Kidney (tissue), 14 donors: Measurements from ENCODE around the gene MTX1. TPM values are rescaled to one million over a fixed set of nuclear protein-coding genes. Genes with fewer than 3 reads are reported as not detected.

ENCODE experiments used
- DNase-seq, 5 donors: peaks; one replicate each; pipeline ENCODE4 v3.0.0-alpha.2; 2013 to 2020
- FAIRE-seq: peaks from 2 replicates; lab custom pipeline; 2012; peaks lifted over from hg19 to GRCh38; lab: Jason Lieb, UNC
- H3K27ac ChIP-seq, 2 donors: one replicate each; pipeline ENCODE4 v1.7.0; 2013; ENCODE audit warnings: low read depth in 2 of 2, low read length in 2 of 2, inconsistent platforms in 1 of 2
- H3K27me3 ChIP-seq: one replicate; pipeline ENCODE4 v1.7.1; 2013; ENCODE audit warnings: low read length, inconsistent platforms; ENCODE audit not compliant: control insufficient read depth, insufficient read depth
- H3K36me3 ChIP-seq, 3 donors: one replicate each; pipeline versions ENCODE4 v1.7.0 to v1.7.1; 2013; ENCODE audit warnings: low read length in 3 of 3, control low read depth in 1 of 3, inconsistent platforms in 1 of 3; ENCODE audit not compliant: insufficient read depth in 3 of 3, control insufficient read depth in 2 of 3
- H3K4me1 ChIP-seq, 3 donors: one replicate each; pipeline versions ENCODE4 v1.7.0 to v1.7.1; 2013; ENCODE audit warnings: low read length in 3 of 3, inconsistent platforms in 1 of 3, low read depth in 1 of 3; ENCODE audit not compliant: control insufficient read depth in 2 of 3, insufficient read depth in 2 of 3
- H3K4me3 ChIP-seq, 3 donors: one replicate each; pipeline versions ENCODE4 v1.7.0 to v1.8.1; 2013; ENCODE audit warnings: low read length in 3 of 3, control low read depth in 1 of 3, inconsistent platforms in 1 of 3
- H3K9ac ChIP-seq, 3 donors: one replicate each; pipeline versions ENCODE4 v1.7.0 to v1.7.1; 2013; ENCODE audit warnings: low read length in 3 of 3, control low read depth in 1 of 3, inconsistent platforms in 1 of 3
- H3K9me3 ChIP-seq, 3 donors: one replicate each; pipeline versions ENCODE4 v1.7.0 to v1.7.1; 2013; ENCODE audit warnings: low read length in 3 of 3, control low read depth in 1 of 3, inconsistent platforms in 1 of 3; ENCODE audit not compliant: control insufficient read depth in 2 of 3, insufficient read depth in 1 of 3
- CTCF ChIP-seq: IDR thresholded peaks from 3 replicates; pipeline ENCODE4 v1.5.1; 2012; ENCODE audit warnings: mild to moderate bottlenecking, moderate library complexity, borderline replicate concordance; ENCODE audit not compliant: insufficient read depth; ENCODE audit errors: extremely low read depth
- intact Hi-C: fragments of 100-400 bp; cut with DNase I; formaldehyde crosslinking; loops from one replicate; pipeline ENCODE4 v1.11.1; 2022
- polyA plus RNA-seq: library from polyadenylated mRNA; stranded (reverse); fragments of 350-450 nt; fragmentation: Illumina TruSeq; extraction: RNeasy Lipid Tissue Mini Kit (QIAGEN cat#74804); gene quantifications from one replicate; pipeline ENCODE4 v1.2.3, GENCODE V29; 2014; ENCODE audit warnings: low read depth, low replicate concordance; ENCODE audit not compliant: insufficient read depth
- total RNA-seq: library from RNA; stranded (reverse); fragmentation: NEBNext Ultra II Directional; extraction: Animal tissue kit (Norgen Biotek cat#: 25700); gene quantifications from one replicate; pipeline ENCODE4 v1.2.1, GENCODE V29; 2021
- donor health status: control.
- donor health status: control.
- donor health status: control.
- donor health status: control.
- donor health status: control.
- donor health status: DM: yes; HTN: yes; CAD: no.
- donor health status: Normal renal cell carcinoma (clear cell type).

Gene MTX1
- total and polyA plus RNA-seq, 2 donors from 2014 or later: 38.8 to 86.9 TPM

GRCh38 chr1:155260276-155260675 is 51.8 kb downstream of the MTX1 start:
- Histone ChIP-seq H3K9me3 (no peaks in the 10 kb centered on the region), H3K4me3 (peak overlapping the region in 1 of 3 donors; percentile 99), H3K27me3 (no peaks in the 10 kb centered on the region), H3K4me1 (peaks cover 0 to 20% (median 14%) of the 10 kb centered on the region in 3 donors), H3K9ac (no peak overlapping the region), H3K27ac (no peak overlapping the region), H3K36me3 (peaks cover 0 to 22% (median 13%) of the 10 kb centered on the region in 3 donors)
- FAIRE-seq: no peak
- peak in 1 of 5 donors; percentile 42 for DNase-seq
- intact Hi-C loops: no loop called here
- TF ChIP-seq CTCF: no peak

DNA sequence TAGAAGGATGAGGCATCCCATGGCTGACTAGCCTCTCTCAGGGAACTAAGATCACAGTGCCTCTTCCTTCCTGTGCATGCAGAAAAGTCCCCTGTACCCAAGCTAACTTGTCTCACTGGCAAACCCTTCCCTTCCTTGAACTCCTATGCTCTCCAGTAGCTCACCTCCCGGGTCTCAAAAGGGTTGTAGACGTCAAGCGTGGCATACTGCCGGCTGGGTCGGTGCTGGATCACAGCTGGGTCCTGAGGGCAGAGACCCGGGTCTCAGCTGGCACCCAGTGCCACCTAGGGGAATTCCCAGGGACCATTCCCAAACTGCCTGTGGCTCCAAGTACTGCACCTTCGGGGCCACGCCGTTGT is 53.0 kb downstream of the MTX1 start:
- Histone ChIP-seq H3K9me3 (no peaks in the 10 kb centered on the region), H3K36me3 (peaks cover 2 to 32% (median 22%) of the 10 kb centered on the region in 3 donors), H3K27me3 (no peaks in the 10 kb centered on the region), H3K4me1 (peaks cover 0 to 15% (median 10%) of the 10 kb centered on the region in 3 donors), H3K9ac (peak overlapping the region; percentile 62 to 96 (median 86)), H3K4me3 (peak overlapping the region; percentile 84 to 99 (median 92)), H3K27ac (peak overlapping the region; percentile 44 to 66)
- DNase-seq (no peak), FAIRE-seq (no peak)
- intact Hi-C loops: no loop called here
- no peak for TF ChIP-seq CTCF

DNA sequence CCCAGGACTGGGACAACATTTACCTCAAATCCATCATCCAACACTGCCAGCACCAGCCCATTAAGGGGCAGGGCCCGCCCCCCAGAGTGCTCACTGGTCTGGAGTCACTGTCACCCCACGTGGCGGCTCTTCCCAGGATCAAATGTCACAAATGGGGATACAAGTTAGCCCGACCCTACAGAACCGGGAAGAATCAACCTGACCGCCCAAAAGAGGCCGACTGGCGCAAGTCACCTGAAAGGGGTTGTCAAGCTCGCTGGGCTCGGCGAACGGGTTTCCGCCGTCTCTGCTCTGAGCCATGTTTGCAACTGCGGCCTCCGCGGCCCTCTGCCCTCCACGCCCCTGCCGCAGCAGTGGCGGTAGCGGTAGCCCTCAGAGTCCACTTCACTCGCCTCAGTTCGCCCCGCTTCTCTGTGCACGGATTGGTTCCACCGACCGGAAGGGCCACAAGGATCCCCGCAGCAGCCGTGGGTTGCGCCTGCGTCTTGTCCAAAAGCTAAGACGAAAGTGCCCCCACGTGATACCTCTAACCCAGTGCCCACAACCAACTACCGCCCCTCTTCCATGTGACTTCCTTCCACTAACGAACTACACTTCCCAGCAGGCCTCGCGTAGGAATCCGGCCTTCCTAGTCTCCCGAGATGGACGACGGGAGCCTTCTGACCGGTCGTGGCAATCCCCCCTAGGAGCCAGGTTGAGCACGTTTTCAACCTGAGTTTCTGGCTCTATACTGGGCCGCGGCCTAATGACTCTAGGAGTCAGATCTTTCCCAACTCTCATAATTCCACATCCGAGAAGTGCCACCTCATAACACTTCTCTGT is 53.6 kb downstream of the MTX1 start, which contains the start of gene SCAMP3:
Gene SCAMP3, minus strand, starts transcription at position 509 of the 822 bp plus-strand sequence. Its CDS starts 209 bp downstream, at position 300.
- H3K4me1 ChIP-seq: peaks cover 0 to 15% (median 10%) of the 10 kb centered on the region in 3 donors
- H3K9ac ChIP-seq: peak within 1 kb of the TSS; percentile 62 to 96 (median 86)
- intact Hi-C loops: no loop called here
- no peak for TF ChIP-seq CTCF
- DNase-seq: peak; percentile 96 to 99 (median 97)
- no peaks in the 10 kb centered on the region for H3K9me3 ChIP-seq
- peaks cover 2 to 38% (median 24%) of the 10 kb centered on the region in 3 donors for H3K36me3 ChIP-seq
- peak within 1 kb of the TSS; percentile 44 to 66 for H3K27ac ChIP-seq
- H3K4me3 ChIP-seq: peak within 1 kb of the TSS; percentile 84 to 99 (median 92)
- no peaks in the 10 kb centered on the region for H3K27me3 ChIP-seq
- FAIRE-seq: peak; percentile 15
